Neural progenitor cell (in vitro differentiated cells): ENCODE data around the gene COL8A1. TPM values are rescaled to one million over a fixed set of nuclear protein-coding genes. Genes with fewer than 3 reads are reported as not detected.
"Not testable (repeated sequence)": the region's sequence is repeated elsewhere in the genome, so short reads cannot be mapped to it uniquely, and the experiment has no call there.

Experiments
- DNase-seq: peaks from one replicate; pipeline ENCODE4 v3.0.0-alpha.2; 2016; ENCODE audit warnings: low spot score
- H2AFZ ChIP-seq: fragments of 200-600 bp; sonication (generic); replicated peaks from 2 replicates; pipeline ENCODE4 v1.6.1; 2016; ENCODE audit warnings: antibody characterized with exemption
- H3F3A ChIP-seq: fragments of 200-600 bp; sonication (generic); 2 replicates; pipeline ENCODE4 v1.6.1; 2016; ENCODE audit warnings: antibody characterized with exemption, low read depth
- H3K27ac ChIP-seq: fragments of 200-600 bp; sonication (generic); 2 replicates; pipeline ENCODE4 v1.5.1; 2016; ENCODE audit warnings: mild to moderate bottlenecking
- H3K27me3 ChIP-seq: fragments of 200-600 bp; sonication (generic); 2 replicates; pipeline ENCODE4 v1.6.1; 2016; ENCODE audit warnings: mild to moderate bottlenecking, moderate library complexity
- H3K36me3 ChIP-seq: fragments of 200-600 bp; sonication (generic); 2 replicates; pipeline ENCODE4 v1.5.1; 2016
- H3K4me1 ChIP-seq: fragments of 200-600 bp; sonication (generic); 2 replicates; pipeline ENCODE4 v1.6.1; 2016; ENCODE audit warnings: mixed run types
- H3K4me2 ChIP-seq: fragments of 200-600 bp; sonication (generic); 2 replicates; pipeline ENCODE4 v1.6.1; 2016
- H3K4me3 ChIP-seq: fragments of 200-600 bp; sonication (generic); 2 replicates; pipeline ENCODE4 v1.5.1; 2016
- H3K79me2 ChIP-seq: fragments of 200-600 bp; sonication (generic); 2 replicates; pipeline ENCODE4 v1.6.1; 2016; ENCODE audit warnings: low read depth
- H3K9ac ChIP-seq: fragments of 200-600 bp; sonication (generic); 2 replicates; pipeline ENCODE4 v1.6.1; 2016
- H3K9me3 ChIP-seq: fragments of 200-600 bp; sonication (generic); 2 replicates; pipeline ENCODE4 v1.5.1; 2016; ENCODE audit warnings: low read depth
- H4K20me1 ChIP-seq: fragments of 200-600 bp; sonication (generic); 2 replicates; pipeline ENCODE4 v1.6.1; 2016; ENCODE audit warnings: low read depth
- H3K27ac Mint-ChIP-seq: 3 replicates; pipeline ENCODE4 v1.8.0; 2021; ENCODE audit warnings: mixed read lengths
- H3K27me3 Mint-ChIP-seq: 2 replicates; pipeline ENCODE4 v1.8.0; 2022; ENCODE audit warnings: low read depth, mild to moderate bottlenecking, inconsistent platforms, moderate library complexity, mixed read lengths; ENCODE audit not compliant: insufficient read depth
- H3K36me3 Mint-ChIP-seq: 3 replicates; pipeline ENCODE4 v1.8.0; 2021; ENCODE audit warnings: mixed read lengths
- H3K4me1 Mint-ChIP-seq: 3 replicates; pipeline ENCODE4 v1.8.0; 2021; ENCODE audit warnings: mixed read lengths
- H3K4me3 Mint-ChIP-seq: 3 replicates; pipeline ENCODE4 v1.8.0; 2021; ENCODE audit warnings: mild to moderate bottlenecking, moderate library complexity, mixed read lengths
- H3K9me3 Mint-ChIP-seq: 3 replicates; pipeline ENCODE4 v1.8.0; 2020; ENCODE audit warnings: mixed read lengths
- CTCF ChIP-seq: fragments of 200-600 bp; sonication (generic); IDR thresholded peaks from 2 replicates; pipeline ENCODE4 v1.5.1; 2017; ENCODE audit warnings: antibody characterized with exemption, mild to moderate bottlenecking
- EZH2 ChIP-seq: fragments of 200-600 bp; sonication (generic); IDR thresholded peaks from 2 replicates; pipeline ENCODE4 v1.6.1; 2017; ENCODE audit warnings: antibody characterized with exemption, mild to moderate bottlenecking, moderate library complexity
- EZH2phosphoT487 ChIP-seq: fragments of 200-600 bp; sonication (generic); IDR thresholded peaks from 2 replicates; pipeline ENCODE4 v1.6.1; 2017; ENCODE audit warnings: antibody characterized with exemption
- total RNA-seq: library from RNA; depleted of rRNA; stranded (reverse); fragments of >200 nt; gene quantifications from 2 replicates; pipeline ENCODE4 v1.2.3, GENCODE V29; 2015; ENCODE audit warnings: low replicate concordance

COL8A1 gene
- total RNA-seq, 1 donor from 2014 or later: not detected

- DNase-seq: no peak
- no peak overlapping the region for H2AFZ ChIP-seq
- no peaks in the 10 kb centered on the region for H3K27me3 ChIP-seq
- H3K36me3 ChIP-seq: no peaks in the 10 kb centered on the region
- H3K9ac ChIP-seq: no peak overlapping the region
- Mint-ChIP-seq H3K27me3 (peaks cover 2% of the 10 kb centered on the region), H3K27ac (no peak overlapping the region), H3K36me3 (no peaks in the 10 kb centered on the region), H3K4me3 (no peak overlapping the region), H3K9me3 (no peaks in the 10 kb centered on the region), H3K4me1 (peaks cover 6% of the 10 kb centered on the region)
- TF ChIP-seq CTCF (no peak), EZH2 (no peak), EZH2phosphoT487 (no peak)
- H3K4me1 ChIP-seq: peaks cover 10% of the 10 kb centered on the region
- H3K4me3 ChIP-seq: no peak overlapping the region
- H3F3A ChIP-seq: no peaks in the 10 kb centered on the region
- H3K27ac ChIP-seq: no peak overlapping the region
- H3K4me2 ChIP-seq: no peak overlapping the region
- H3K9me3 ChIP-seq: no peaks in the 10 kb centered on the region
- H3K79me2 ChIP-seq: no peaks in the 10 kb centered on the region
- no peaks in the 10 kb centered on the region for H4K20me1 ChIP-seq
Measured at GRCh38 chr3:99721633-99722007, 83.2 kb downstream of the COL8A1 start.

GRCh38 chr3:99724276-99724675 is 85.9 kb downstream of the COL8A1 start:
- Mint-ChIP-seq H3K9me3 (no peaks in the 10 kb centered on the region), H3K27me3 (peaks cover 2% of the 10 kb centered on the region), H3K27ac (no peak overlapping the region), H3K4me1 (peaks cover 4% of the 10 kb centered on the region), H3K36me3 (no peaks in the 10 kb centered on the region), H3K4me3 (no peak overlapping the region)
- H3K27me3 ChIP-seq: no peaks in the 10 kb centered on the region
- DNase-seq: no peak
- H3K9ac ChIP-seq: no peak overlapping the region
- H3K79me2 ChIP-seq: no peaks in the 10 kb centered on the region
- no peak overlapping the region for H2AFZ ChIP-seq
- no peak for TF ChIP-seq EZH2
- no peak for TF ChIP-seq EZH2phosphoT487
- no peak for TF ChIP-seq CTCF
- no peak overlapping the region for H3K27ac ChIP-seq
- no peaks in the 10 kb centered on the region for H3K4me1 ChIP-seq
- H4K20me1 ChIP-seq: no peaks in the 10 kb centered on the region
- H3K4me2 ChIP-seq: no peak overlapping the region
- no peaks in the 10 kb centered on the region for H3K9me3 ChIP-seq
- H3K4me3 ChIP-seq: no peak overlapping the region
- no peaks in the 10 kb centered on the region for H3F3A ChIP-seq
- no peaks in the 10 kb centered on the region for H3K36me3 ChIP-seq

GRCh38 chr3:99730870-99731269 is 92.5 kb downstream of the COL8A1 start:
- Mint-ChIP-seq H3K27me3 (peaks cover 2% of the 10 kb centered on the region), H3K27ac (no peak overlapping the region), H3K9me3 (peaks cover 3% of the 10 kb centered on the region), H3K4me3 (no peak overlapping the region), H3K4me1 (no peaks in the 10 kb centered on the region), H3K36me3 (no peaks in the 10 kb centered on the region)
- Histone ChIP-seq H3K4me2 (no peak overlapping the region), H3K4me3 (no peak overlapping the region), H3K36me3 (no peaks in the 10 kb centered on the region), H4K20me1 (no peaks in the 10 kb centered on the region), H3K9ac (no peak overlapping the region), H3K27me3 (no peaks in the 10 kb centered on the region), H2AFZ (no peak overlapping the region), H3K79me2 (no peaks in the 10 kb centered on the region), H3K4me1 (no peaks in the 10 kb centered on the region), H3K9me3 (no peaks in the 10 kb centered on the region), H3F3A (no peaks in the 10 kb centered on the region), H3K27ac (no peak overlapping the region)
- TF ChIP-seq EZH2phosphoT487 (no peak), EZH2 (no peak), CTCF (no peak)
- no peak for DNase-seq

GRCh38 chr3:99731499-99731898 is 93.1 kb downstream of the COL8A1 start:
- Histone ChIP-seq H3K36me3 (no peaks in the 10 kb centered on the region), H3K27ac (no peak overlapping the region), H3F3A (no peaks in the 10 kb centered on the region), H2AFZ (no peak overlapping the region), H3K4me2 (no peak overlapping the region), H3K27me3 (no peaks in the 10 kb centered on the region), H3K79me2 (no peaks in the 10 kb centered on the region), H3K4me1 (no peaks in the 10 kb centered on the region), H3K9ac (no peak overlapping the region), H4K20me1 (no peaks in the 10 kb centered on the region), H3K9me3 (no peaks in the 10 kb centered on the region), H3K4me3 (no peak overlapping the region)
- no peak overlapping the region for H3K4me3 Mint-ChIP-seq
- TF ChIP-seq EZH2phosphoT487: no peak
- no peak for TF ChIP-seq EZH2
- no peak for TF ChIP-seq CTCF
- peaks cover 3% of the 10 kb centered on the region for H3K9me3 Mint-ChIP-seq
- H3K27ac Mint-ChIP-seq: no peak overlapping the region
- no peaks in the 10 kb centered on the region for H3K27me3 Mint-ChIP-seq
- H3K4me1 Mint-ChIP-seq: no peaks in the 10 kb centered on the region
- no peak for DNase-seq
- no peaks in the 10 kb centered on the region for H3K36me3 Mint-ChIP-seq

GRCh38 chr3:99740371-99740770 is 102.0 kb downstream of the COL8A1 start:
- not testable (repeated sequence) for H3K36me3 ChIP-seq, DNase-seq, H3K4me1 ChIP-seq, H3K4me1 Mint-ChIP-seq, H3K27me3 ChIP-seq, H3K27ac Mint-ChIP-seq, H3K9ac ChIP-seq, H3K9me3 Mint-ChIP-seq, H3K4me3 ChIP-seq, H3K36me3 Mint-ChIP-seq, H3K4me2 ChIP-seq, H3K27ac ChIP-seq, H3K79me2 ChIP-seq, H2AFZ ChIP-seq, H3K27me3 Mint-ChIP-seq, H3K9me3 ChIP-seq, H3F3A ChIP-seq, H3K4me3 Mint-ChIP-seq, H4K20me1 ChIP-seq
